CD4-positive, alpha-beta T cell treated with Interleukin-4 for 1 hour (primary cell): ENCODE data around the gene TTC9B.
"Not testable (repeated sequence)": the region's sequence is repeated elsewhere in the genome, so short reads cannot be mapped to it uniquely, and the experiment has no call there.

Source experiments
- DNase-seq, 2 donors: peaks; one replicate each; pipeline ENCODE4 v3.0.0-alpha.2; 2020 to 2022

TTC9B gene

GRCh38 chr19:40232479-40232878, 14.3 kb upstream of the TTC9B start:
- DNase-seq = no peak

GRCh38 chr19:40231544-40232424, 13.6 kb upstream of the TTC9B start:
- DNase-seq = no peak

GRCh38 chr19:40231057-40231456, 12.9 kb upstream of the TTC9B start:
- DNase-seq = no peak

- no peak for DNase-seq
Observed at GRCh38 chr19:40229926-40230417, 11.8 kb upstream of the TTC9B start.

- no peak for DNase-seq
Observed at GRCh38 chr19:40229484-40229883, 11.3 kb upstream of the TTC9B start.

- DNase-seq = no peak
Observed at GRCh38 chr19:40228863-40229262, 10.7 kb upstream of the TTC9B start.

GRCh38 chr19:40228346-40228745, 10.2 kb upstream of the TTC9B start:
- DNase-seq = no peak

- DNase-seq = no peak
Observed at GRCh38 chr19:40225440-40226305, 7.5 kb upstream of the TTC9B start.

- no peak for DNase-seq
Observed at GRCh38 chr19:40224342-40225150, 6.4 kb upstream of the TTC9B start.

GRCh38 chr19:40223135-40223822, 5.1 kb upstream of the TTC9B start:
- DNase-seq = peak; percentile 29 to 56

GRCh38 chr19:40221858-40222619, 3.9 kb upstream of the TTC9B start:
- peak; percentile 88 to 89 for DNase-seq

- no peak for DNase-seq
Observed at GRCh38 chr19:40220674-40221073, 2.5 kb upstream of the TTC9B start.

- no peak for DNase-seq
Observed at GRCh38 chr19:40219721-40220276, 1.6 kb upstream of the TTC9B start.

- DNase-seq = not testable (repeated sequence)
Observed at GRCh38 chr19:40219029-40219428, 845 bp upstream of the TTC9B start.

GRCh38 chr19:40217027-40217810, 965 bp downstream of the TTC9B start:
- no peak for DNase-seq

GRCh38 chr19:40216777-40217026, 1.5 kb downstream of the TTC9B start:
- no peak for DNase-seq

GRCh38 chr19:40216013-40216776, 2.0 kb downstream of the TTC9B start:
- no peak for DNase-seq

GRCh38 chr19:40214936-40215335, 3.2 kb downstream of the TTC9B start:
- DNase-seq = no peak

- DNase-seq = no peak
Observed at GRCh38 chr19:40213882-40214570, 4.2 kb downstream of the TTC9B start.
